Transverse colon (tissue), 4 donors: ENCODE data around the gene QSOX2.

Experiments used
- CTCF ChIP-seq, 5 experiments: fragments of 200-600 bp in 3 of 5; fragments of 450-650 bp in 2 of 5; sonication (generic) in 3 of 5; IDR thresholded peaks; 1 replicate in 2 of 5; 2 replicates in 3 of 5; pipeline ENCODE4 v1.5.1; 2016 to 2017; ENCODE audit warnings: antibody characterized with exemption in 5 of 5, inconsistent platforms in 3 of 5, mild to moderate bottlenecking in 2 of 5, moderate library complexity in 1 of 5
- POLR2A ChIP-seq: fragments of 450-650 bp; IDR thresholded peaks from one replicate; pipeline ENCODE4 v1.6.1; 2016; ENCODE audit warnings: antibody characterized with exemption, mild to moderate bottlenecking, moderate library complexity
- POLR2AphosphoS5 ChIP-seq, 3 donors: sonication (generic); formaldehyde crosslinking; IDR thresholded peaks; one replicate each; pipeline ENCODE4 v1.6.1; 2016; ENCODE audit warnings: antibody characterized with exemption in 3 of 3

GRCh38 chr9:136235709-136236455, 9.7 kb downstream of the QSOX2 start:
- no peak for TF ChIP-seq CTCF (IDR thresholded peaks at IDR 0.05)
- TF ChIP-seq POLR2A: no peak
- no peak for TF ChIP-seq POLR2AphosphoS5 (IDR thresholded peaks at IDR 0.05)
